HG03432 (cell line): ENCODE data around the gene PSKH1.
"Not testable (repeated sequence)": the region's sequence is repeated elsewhere in the genome, so short reads cannot be mapped to it uniquely, and the experiment has no call there.

ENCODE experiments used
- ATAC-seq: cut with Tn5 transposase; IDR thresholded peaks from one replicate; pipeline ENCODE4 v1.9.1; 2021; ENCODE audit warnings: mild to moderate bottlenecking, moderate library complexity; ENCODE audit not compliant: unreplicated experiment

The PSKH1 gene

GRCh38 chr16:67892899-67893742 lies at the start of gene PSKH1:
TSS of gene PSKH1 (plus strand) at chr16:67893254. CDS start at chr16:67908750, 15,496 bp downstream.
- peak; percentile 90 for ATAC-seq

GRCh38 chr16:67843343-67843765 lies 49.7 kb upstream of the PSKH1 start:
- ATAC-seq: no peak

- no peak for ATAC-seq
Measured at GRCh38 chr16:67844497-67844896, 48.6 kb upstream of the PSKH1 start.

- no peak for ATAC-seq
Measured at GRCh38 chr16:67845291-67846062, 47.6 kb upstream of the PSKH1 start.

- no peak for ATAC-seq
Measured at GRCh38 chr16:67846063-67846319, 47.1 kb upstream of the PSKH1 start.

GRCh38 chr16:67846320-67847063 lies 46.6 kb upstream of the PSKH1 start, which contains the start of gene NUTF2:
TSS of gene NUTF2 (plus strand) at chr16:67846933. CDS start at chr16:67865131, 18,198 bp downstream.
- ATAC-seq: peak; percentile 64

GRCh38 chr16:67847064-67847861 lies 45.8 kb upstream of the PSKH1 start, which contains the start of gene CENPT:
TSS of gene CENPT (minus strand) at chr16:67847693. CDS start at chr16:67833859, 13,834 bp downstream.
- ATAC-seq: peak; percentile 40

- no peak for ATAC-seq
Measured at GRCh38 chr16:67848118-67848517, 44.9 kb upstream of the PSKH1 start.

- no peak for ATAC-seq
Measured at GRCh38 chr16:67853670-67854069, 39.4 kb upstream of the PSKH1 start.

- ATAC-seq: no peak
Measured at GRCh38 chr16:67855789-67856188, 37.3 kb upstream of the PSKH1 start.

GRCh38 chr16:67856927-67857546 lies 36.0 kb upstream of the PSKH1 start:
- ATAC-seq: no peak

- ATAC-seq: no peak
Measured at GRCh38 chr16:67857547-67858233, 35.4 kb upstream of the PSKH1 start.

- no peak for ATAC-seq
Measured at GRCh38 chr16:67858500-67858899, 34.6 kb upstream of the PSKH1 start.

- no peak for ATAC-seq
Measured at GRCh38 chr16:67860589-67861398, 32.3 kb upstream of the PSKH1 start.

GRCh38 chr16:67861877-67862276 lies 31.2 kb upstream of the PSKH1 start:
- no peak for ATAC-seq

GRCh38 chr16:67862623-67863583 lies 30.2 kb upstream of the PSKH1 start:
- no peak for ATAC-seq

GRCh38 chr16:67864044-67864443 lies 29.0 kb upstream of the PSKH1 start:
- not testable (repeated sequence) for ATAC-seq
